ENCODE results near the gene PPP2R1B. TPM values are rescaled to one million over a fixed set of nuclear protein-coding genes. Genes with fewer than 3 reads are reported as not detected.

The PPP2R1B gene
- total RNA-seq, 2 experiments from 2014 or later = 60.7 to 61.5 TPM

DNA sequence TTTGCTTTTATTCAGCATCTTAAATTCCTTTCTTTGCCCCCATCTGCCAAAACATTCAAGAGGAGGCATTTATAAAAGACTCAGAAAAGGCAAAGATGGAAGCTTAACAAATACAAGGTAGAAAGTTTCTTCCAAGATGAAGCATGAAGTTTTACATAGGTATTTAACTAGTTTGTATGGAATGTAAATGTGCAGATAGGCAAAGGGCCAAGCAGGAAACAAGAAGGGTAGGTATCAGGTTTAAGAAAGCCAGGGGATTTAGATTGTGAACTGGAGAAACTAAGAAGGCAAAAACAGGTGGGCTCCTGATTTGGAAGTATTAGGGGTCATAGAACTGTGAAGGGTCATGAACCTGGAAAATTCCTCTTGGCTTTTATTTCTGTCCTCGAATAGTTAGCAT is 62.6 kb downstream of the PPP2R1B start:
- ChIA-PET CTCF (no interaction called here), POLR2A (no interaction called here)

DNA sequence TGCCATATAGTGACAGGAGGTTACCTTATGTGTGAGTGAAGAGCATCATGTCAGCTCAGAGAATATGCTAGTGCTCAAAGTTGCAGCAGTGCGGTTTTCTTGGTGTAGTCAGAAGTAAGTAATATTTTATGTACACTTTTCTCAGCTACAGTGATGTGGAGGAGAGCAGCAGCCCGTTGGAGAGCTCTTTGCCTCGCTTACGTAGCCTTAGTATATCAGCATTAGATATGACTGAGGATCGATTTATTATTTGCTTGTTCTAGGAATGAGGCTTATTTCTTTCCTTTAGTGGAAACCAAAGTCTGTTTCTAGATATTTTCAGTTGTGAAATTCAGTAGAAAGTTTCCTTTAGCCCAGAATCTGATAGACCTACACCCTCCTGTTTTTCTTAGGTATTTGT is 63.6 kb downstream of the PPP2R1B start:
- ChIA-PET CTCF (no interaction called here), POLR2A (no interaction called here)

DNA sequence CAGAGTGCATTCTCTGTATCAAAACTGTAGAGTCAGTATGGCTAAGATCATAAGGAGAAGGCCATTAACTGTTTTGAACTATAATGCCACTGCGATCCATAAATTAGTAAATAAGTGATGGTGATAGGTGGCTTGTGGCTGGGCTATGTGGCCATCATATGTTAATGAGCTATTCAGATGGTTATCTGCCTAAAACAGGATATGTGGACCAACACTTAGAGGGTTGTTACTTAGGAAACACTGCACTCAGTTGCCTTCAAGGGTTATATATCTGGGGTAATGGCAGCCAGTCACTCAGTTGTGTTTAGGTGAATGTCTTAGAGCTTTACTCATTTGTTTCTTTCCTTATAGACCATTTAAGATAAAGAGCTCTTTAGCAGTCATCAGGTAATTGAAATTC is 66.0 kb downstream of the PPP2R1B start:
- ChIA-PET POLR2A (no interaction called here), CTCF (interaction anchor here (0.6 to 1.0 kb wide), 2 partner anchors 16 to 96 kb away, joined by 3 read pairs; no protein-coding TSS in a partner anchor)

DNA sequence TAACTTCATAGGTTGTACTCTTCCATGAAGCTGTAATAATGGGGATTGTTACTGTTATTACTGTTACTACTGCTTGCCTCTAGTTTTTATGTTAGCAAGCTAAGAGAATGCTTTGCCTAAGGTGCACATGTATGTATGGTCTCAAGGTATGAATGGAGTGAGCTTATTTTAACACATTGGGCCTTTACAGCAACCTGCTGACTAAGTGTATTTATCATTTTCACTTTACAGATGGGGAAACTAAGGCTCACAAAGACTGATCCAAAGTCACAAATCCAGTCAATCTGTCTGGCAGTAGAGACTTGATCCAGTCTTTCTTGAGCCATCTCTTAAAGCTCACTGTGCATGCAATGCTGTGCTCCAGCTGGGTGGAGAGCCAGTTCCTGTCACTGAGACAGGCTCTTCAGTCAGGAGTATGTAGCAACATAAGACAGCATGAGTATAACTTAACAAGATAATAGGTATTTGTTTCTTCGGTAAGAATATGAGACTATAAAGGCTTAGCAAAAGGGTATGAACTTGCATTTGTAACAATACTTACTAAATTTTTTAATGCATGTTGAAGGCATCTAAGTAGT is 66.5 kb downstream of the PPP2R1B start:
- ChIA-PET POLR2A (no interaction called here), CTCF (interaction anchor here (0.6 to 1.7 kb wide), 3 partner anchors 16 to 95 kb away, joined by 3 to 5 read pairs (median 3); no protein-coding TSS in a partner anchor)

DNA sequence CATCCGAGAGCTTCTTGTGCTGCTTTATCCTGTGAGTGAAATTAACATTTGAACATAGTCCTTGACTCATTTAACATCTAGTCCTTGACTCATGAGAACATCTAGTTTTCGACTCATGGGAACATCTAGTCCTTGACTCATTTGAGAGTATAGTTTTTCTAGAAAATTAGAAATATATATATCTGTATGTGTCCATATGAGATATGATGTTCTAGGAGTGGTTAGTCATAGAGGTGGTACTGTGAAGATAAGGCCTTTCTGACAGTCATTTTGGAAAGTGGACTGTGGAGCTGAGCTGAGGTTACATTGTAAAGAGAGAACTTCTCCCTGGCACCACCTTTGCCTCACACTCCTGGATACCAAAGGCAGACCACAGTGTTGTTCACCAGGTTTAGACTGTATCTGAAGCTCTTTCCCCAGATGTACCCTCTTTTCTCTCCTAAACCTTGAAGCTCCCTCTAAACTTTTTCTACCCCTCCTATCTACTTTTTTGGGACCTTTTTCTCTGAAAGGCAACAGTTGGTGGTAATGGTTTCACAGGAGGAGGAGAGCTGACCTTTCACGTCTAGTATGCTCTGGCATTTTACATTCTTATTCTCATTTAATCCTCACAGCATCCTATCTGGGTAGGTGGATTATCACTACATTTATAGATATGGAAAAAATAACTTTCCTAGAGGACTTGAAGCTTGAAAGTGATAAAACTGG is 67.2 kb downstream of the PPP2R1B start:
- ChIA-PET POLR2A (no interaction called here), CTCF (interaction anchor here (0.6 to 1.7 kb wide), 2 partner anchors 17 to 78 kb away, joined by 3 to 5 read pairs; no protein-coding TSS in a partner anchor)

DNA sequence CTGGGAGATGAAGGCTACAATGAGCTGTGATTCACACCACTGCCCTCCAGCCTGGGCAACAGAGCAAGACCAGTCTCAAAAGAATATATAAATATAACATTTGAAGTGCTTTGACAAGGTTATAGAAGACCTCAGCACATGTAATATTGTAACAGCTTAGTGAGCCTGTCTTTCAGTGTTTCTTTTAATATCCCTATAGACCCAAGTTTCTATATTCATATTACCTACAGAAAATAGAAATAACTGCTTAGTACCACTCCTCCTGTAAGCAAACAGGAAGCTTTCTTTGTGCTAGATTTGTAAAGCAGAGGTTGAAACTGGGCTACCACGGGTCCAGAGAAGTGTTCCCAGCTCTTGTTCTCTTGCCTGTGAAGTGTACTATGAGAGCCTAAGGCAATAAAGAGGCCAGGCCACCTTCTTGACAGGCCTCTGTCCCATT is 68.2 kb downstream of the PPP2R1B start:
- ChIA-PET CTCF (interaction anchor here (1.7 kb wide), 1 partner anchor 79 kb away, joined by 5 read pairs; no protein-coding TSS in a partner anchor), POLR2A (interaction anchor here (0.6 kb wide), 1 partner anchor 1388 kb away, joined by 3 read pairs; no protein-coding TSS in a partner anchor)

DNA sequence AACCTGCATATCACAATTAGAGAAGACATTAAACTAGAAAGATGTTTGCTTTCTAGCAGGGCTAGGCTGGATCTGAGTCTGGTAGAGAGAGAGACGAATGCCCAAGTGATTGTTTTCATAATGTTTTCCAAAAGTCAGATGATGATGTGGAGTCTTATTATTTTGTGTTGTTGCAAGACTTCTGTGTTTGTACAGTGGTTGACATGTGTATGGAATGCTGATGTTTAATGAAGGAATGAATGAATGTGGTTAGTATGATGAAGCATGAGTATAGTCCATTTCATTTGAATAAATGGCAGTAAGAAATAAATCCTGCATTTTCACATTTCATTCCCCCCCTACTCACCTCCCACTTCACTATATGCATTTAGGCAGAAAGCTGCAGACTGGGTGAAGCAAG is 69.6 kb downstream of the PPP2R1B start:
- ChIA-PET POLR2A (no interaction called here), CTCF (interaction anchor here (0.6 kb wide), 1 partner anchor 29 kb away, joined by 3 read pairs; no protein-coding TSS in a partner anchor)

DNA sequence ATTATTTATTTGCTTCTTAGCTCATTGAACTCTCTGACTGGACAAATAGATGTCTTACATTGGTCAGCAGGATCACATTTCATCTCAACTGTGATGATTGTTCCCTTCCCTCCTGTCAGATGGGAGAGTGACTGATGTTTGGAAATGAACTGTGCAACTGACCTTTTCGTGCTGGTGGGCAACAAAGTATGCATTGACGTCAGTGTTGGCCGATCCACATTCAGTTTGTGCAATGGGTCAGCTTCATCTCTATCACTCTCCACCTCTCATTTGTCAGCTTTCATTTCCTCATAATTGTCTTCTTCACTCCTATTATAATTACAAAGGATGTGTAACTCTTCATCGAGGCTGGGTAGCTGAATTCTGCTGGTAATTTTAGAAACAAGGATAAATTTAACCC is 71.3 kb downstream of the PPP2R1B start:
- ChIA-PET POLR2A (no interaction called here), CTCF (no interaction called here)

DNA sequence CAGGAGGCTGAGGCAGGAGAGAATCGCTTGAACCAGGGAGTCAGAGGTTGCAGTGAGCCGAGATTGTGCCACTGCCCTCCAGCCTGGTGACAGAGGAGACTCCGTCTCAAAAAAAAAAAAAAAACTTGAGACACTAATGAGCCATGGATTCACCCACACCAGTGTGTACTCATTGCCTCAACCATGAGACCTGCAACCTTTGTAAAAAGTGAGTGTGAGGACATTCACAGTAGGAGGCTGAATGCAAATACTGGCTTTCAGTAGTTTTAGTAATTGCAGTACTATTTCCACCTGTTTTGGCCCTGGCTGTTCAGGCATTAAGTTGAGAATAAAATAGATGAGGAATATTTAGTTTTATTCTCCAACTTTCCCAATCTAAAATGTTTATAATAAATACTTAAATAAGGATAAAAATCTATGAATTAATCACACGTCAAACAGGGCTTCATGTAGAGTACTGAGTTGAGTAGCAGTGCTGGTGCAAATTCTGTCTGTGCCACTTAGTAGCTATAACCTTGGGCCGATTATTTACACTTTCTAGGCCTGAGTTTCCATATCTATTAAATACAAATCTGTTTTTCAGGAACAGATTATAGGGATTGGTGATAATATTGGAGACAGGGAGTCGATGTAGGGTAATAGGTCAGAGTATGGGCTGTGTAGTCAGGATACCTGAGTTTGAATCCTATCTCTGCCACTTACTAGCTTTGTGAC is 72.8 kb downstream of the PPP2R1B start:
- ChIA-PET POLR2A (interaction anchor here (0.7 kb wide), 1 partner anchor 1624 kb away, joined by 5 read pairs; no protein-coding TSS in a partner anchor), CTCF (interaction anchor here (0.7 kb wide), 1 partner anchor 61 kb away, joined by 3 read pairs; no protein-coding TSS in a partner anchor)

DNA sequence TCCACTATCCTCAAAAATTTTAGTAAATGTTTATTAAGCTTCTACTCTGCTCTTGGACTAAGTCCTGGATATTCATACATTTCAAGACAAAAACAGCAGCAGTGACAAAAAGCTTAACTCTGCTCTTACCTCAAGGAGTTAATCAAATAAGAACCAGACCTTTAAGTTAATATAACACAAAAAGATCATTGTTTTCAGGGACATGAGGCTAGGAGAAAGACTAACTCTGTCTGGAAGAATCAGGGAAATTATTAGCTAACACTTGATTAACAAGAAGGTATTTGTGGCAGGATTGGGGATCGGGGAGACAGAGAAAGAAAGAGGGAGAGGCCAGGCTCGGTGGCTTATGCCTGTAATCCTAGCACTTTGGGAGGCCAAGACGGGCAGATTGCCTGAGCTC is 74.4 kb downstream of the PPP2R1B start:
- ChIA-PET POLR2A (no interaction called here), CTCF (no interaction called here)

DNA sequence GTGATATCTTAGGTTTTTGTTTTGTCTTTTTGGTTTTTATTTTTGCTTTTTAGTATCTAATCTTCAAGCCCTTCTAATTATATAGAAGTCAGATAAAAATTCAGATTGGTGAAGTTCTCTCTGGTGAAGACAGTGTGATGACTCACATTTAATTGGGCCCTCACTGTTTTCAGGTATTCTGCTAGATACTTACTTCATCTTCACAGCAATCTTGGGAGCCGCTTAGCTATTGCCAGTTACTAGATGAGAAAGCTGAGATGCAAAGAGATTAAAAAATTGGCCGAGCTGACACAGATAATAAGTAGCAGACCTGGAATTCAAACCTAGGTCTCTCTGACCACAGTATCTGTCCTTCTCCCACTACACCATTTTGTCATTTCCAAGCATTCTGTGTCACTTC is 75.0 kb downstream of the PPP2R1B start:
- ChIA-PET CTCF (no interaction called here), POLR2A (no interaction called here)

DNA sequence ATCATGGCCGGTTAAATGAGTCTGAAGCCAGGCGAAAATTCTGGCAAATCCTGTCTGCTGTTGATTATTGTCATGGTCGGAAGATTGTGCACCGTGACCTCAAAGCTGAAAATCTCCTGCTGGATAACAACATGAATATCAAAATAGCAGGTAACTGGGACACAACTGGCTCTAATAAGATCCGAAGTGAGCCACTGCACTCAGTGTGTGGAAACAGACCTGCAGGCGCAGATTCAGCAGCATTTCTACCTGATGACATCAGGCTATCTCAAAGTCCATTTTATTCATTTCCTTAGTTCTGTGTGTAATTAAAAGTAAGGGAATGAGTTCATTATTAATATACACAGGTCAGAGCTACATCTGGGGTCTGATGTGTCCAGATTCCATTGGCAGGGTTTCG is 78.2 kb downstream of the PPP2R1B start:
- ChIA-PET POLR2A (no interaction called here), CTCF (no interaction called here)

DNA sequence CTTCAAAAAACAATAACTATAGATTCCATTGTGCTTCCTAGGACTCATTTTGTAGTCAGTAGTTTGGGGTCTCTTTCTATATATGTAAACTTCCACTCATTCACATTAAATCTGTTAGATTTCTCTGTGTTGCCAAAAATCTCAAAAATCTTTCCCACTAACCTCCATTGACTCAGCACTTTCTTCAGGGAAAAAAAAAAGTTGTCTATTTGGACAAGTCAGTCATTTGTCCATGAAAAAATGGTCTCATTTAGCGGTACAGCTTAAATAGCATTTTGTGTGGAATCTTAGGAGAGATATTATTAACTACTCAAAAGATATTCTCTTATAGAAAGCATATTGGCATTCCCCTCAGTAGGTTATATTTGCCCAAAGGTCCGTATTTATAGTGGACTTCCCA is 81.9 kb downstream of the PPP2R1B start:
- ChIA-PET CTCF (no interaction called here), POLR2A (no interaction called here)

DNA sequence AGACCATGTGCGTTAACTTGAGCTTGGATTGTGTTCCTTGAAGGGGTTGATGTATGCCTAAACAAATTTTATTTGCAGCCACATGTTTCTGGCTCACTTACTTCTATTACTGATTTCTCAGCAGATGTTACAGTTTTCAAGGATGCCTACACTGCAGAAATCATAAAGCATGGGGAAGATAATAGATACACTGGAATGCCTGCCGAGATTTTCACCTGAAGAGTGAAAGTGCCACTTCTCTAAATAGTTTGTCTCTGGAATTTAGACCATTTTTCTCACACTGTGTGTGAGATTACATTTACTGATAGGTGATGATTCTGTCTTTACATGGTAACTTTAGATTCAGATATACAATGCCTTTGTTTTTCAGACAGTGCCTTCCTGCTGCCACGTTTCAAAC is 82.4 kb downstream of the PPP2R1B start:
- POLR2A ChIA-PET = no interaction called here
- CTCF ChIA-PET = no interaction called here

DNA sequence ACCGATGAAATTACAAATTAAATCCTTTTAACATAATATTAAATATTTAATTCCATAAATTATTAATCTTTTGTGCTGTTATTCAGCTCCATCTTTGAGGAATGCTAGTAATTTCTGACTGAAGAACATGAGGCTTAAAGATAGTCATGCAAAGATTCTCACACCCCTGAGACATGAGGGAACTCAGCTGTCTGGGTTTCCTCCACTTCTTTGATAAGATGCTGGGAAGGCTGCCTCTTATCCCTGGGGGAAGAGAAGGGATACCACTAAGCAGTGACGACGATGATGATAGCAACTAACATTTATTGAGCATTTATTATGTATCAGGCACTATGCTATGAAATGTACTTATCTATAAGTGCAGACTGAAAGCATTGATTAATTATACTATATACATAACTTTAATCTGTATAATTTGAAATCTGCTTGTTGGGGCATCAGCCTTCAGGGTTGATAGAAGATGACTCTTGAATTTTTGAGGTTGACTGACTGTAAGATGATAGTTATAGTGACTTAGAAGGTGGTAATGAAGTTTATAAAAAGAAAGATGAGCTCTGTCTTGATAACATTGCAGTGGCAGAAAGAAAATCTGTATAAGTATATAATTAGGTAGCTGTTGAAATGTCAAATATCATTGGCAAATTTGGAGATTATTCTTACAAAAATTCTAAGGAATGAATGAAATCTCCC is 85.6 kb downstream of the PPP2R1B start:
- ChIA-PET CTCF (no interaction called here), POLR2A (no interaction called here)

Other genes with a start within 250 kb of the PPP2R1B start
- 1 to 10 TPM; 3.1 to 4.7 TPM for gene LAYN, start 225.7 kb downstream of the PPP2R1B start, total RNA-seq
- gene SIK2, start 163.9 kb downstream of the PPP2R1B start, total RNA-seq = 1 to 10 TPM; 7.0 to 7.6 TPM
- gene ALG9, start 105.2 kb upstream of the PPP2R1B start, total RNA-seq = 10 to 100 TPM; 38.7 to 40.9 TPM
- 10 to 100 TPM; 11.8 to 11.9 TPM for gene FDXACB1, start 112.8 kb upstream of the PPP2R1B start, total RNA-seq
- gene CFAP68, start 113.2 kb upstream of the PPP2R1B start, total RNA-seq = 10 to 100 TPM; 36.9 to 41.4 TPM
- gene CRYAB, start 145.4 kb upstream of the PPP2R1B start, total RNA-seq = not detected
- not detected for gene HSPB2, start 146.3 kb upstream of the PPP2R1B start, total RNA-seq
- gene C11orf52, start 152.5 kb upstream of the PPP2R1B start, total RNA-seq = not detected
- 10 to 100 TPM; 17.0 to 17.4 TPM for gene DIXDC1, start 171.0 kb upstream of the PPP2R1B start, total RNA-seq

Data from activated CD8-positive, alpha-beta memory T cell treated with anti-CD3 and anti-CD28 coated beads for 36 hours (primary cell).